ENCODE data around the gene NATD1. TPM values are rescaled to one million over a fixed set of nuclear protein-coding genes. Genes with fewer than 3 reads are reported as not detected.
A peak's percentile ranks its signal among the peaks of the same experiment; 100 is the strongest.

Gene NATD1
- total RNA-seq, 1 donor = 3.0 TPM

GRCh38 chr17:21214777-21215541 is 38.3 kb downstream of the NATD1 start:
- no peak for TF ChIP-seq CTCF (IDR thresholded peaks at IDR 0.05; ENCODE audit: insufficient read depth, low read depth, low read length)

GRCh38 chr17:21214015-21214776 is 39.0 kb downstream of the NATD1 start, which contains the start of gene TMEM11:
Gene TMEM11, minus strand, starts transcription at chr17:21214161. Its CDS starts 9 bp downstream, at chr17:21214152.
- TF ChIP-seq CTCF (IDR thresholded peaks at IDR 0.05; ENCODE audit: insufficient read depth, low read depth, low read length) = no peak
- peak; percentile 96 for DNase-seq (ENCODE audit: low read depth)
- H3K4me3 ChIP-seq (ENCODE audit: low read depth, low read length) = peak within 1 kb of the TSS; percentile 95

More at GRCh38 chr17:21214777-21215541, 38.3 kb downstream of the NATD1 start:
- peak overlapping the region; percentile 95 for H3K4me3 ChIP-seq (ENCODE audit: low read depth, low read length)
- DNase-seq (ENCODE audit: low read depth) = peak; percentile 54

- peak overlapping the region; percentile 95 for H3K4me3 ChIP-seq (ENCODE audit: low read depth, low read length)
- DNase-seq (ENCODE audit: low read depth) = peak; percentile 52
- no peak for TF ChIP-seq CTCF (IDR thresholded peaks at IDR 0.05; ENCODE audit: insufficient read depth, low read depth, low read length)
Observed at GRCh38 chr17:21213638-21214014, 39.6 kb downstream of the NATD1 start.

- peak overlapping the region; percentile 95 for H3K4me3 ChIP-seq (ENCODE audit: low read depth, low read length)
- TF ChIP-seq CTCF (IDR thresholded peaks at IDR 0.05; ENCODE audit: insufficient read depth, low read depth, low read length) = no peak
- no peak for DNase-seq (ENCODE audit: low read depth)
Observed at GRCh38 chr17:21212826-21213637, 40.2 kb downstream of the NATD1 start.

GRCh38 chr17:21211825-21212479 is 41.3 kb downstream of the NATD1 start:
- TF ChIP-seq CTCF (IDR thresholded peaks at IDR 0.05; ENCODE audit: insufficient read depth, low read depth, low read length) = no peak
- no peak overlapping the region for H3K4me3 ChIP-seq (ENCODE audit: low read depth, low read length)
- no peak for DNase-seq (ENCODE audit: low read depth)
